ENCODE results near the gene NDUFS6.

GRCh38 chr5:1776831-1777230 is 24.4 kb upstream of the NDUFS6 start:
- TF ChIP-seq CTCF (IDR thresholded peaks at IDR 0.05) (no peak), POLR2A (IDR thresholded peaks at IDR 0.05) (no peak)

Measured in lower leg skin (tissue), 3 donors.